ENCODE data around the gene SCP2. TPM values are rescaled to one million over a fixed set of nuclear protein-coding genes. Genes with fewer than 3 reads are reported as not detected.

The SCP2 gene
- total and polyA plus RNA-seq, 2 of the 4 experiments (the other 2 are of a cell fraction) = 70.4 to 83.1 TPM

DNA sequence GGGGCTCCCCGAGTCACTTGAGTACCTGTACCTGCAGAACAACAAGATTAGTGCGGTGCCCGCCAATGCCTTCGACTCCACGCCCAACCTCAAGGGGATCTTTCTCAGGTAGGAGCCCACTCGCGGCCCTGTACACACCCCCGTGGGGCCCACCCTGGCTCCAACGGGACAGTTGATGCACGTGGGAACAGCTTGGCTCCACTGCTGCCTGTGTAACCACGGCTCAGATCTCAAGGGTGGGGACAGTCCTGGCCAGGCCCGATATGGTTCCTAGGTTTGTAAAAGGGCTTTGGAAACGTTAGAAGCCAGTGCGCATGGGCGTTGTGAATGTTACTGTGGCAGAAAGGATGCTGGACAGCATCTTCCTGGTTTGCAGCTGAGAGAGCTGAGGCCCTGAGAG, 153.7 kb downstream of the SCP2 start:
- Histone ChIP-seq H3K4ac (ENCODE audit: low read depth, low read length) (no peak overlapping the region), H3K18ac (ENCODE audit: low read depth, low read length) (no peak overlapping the region), H3K4me3 (ENCODE audit: insufficient read depth, low read depth, low read length) (no peak overlapping the region), H2AFZ (replicated peaks; ENCODE audit: low read length, poor library complexity) (no peak overlapping the region), H3K9me1 (ENCODE audit: insufficient read depth, low read length) (no peaks in the 10 kb centered on the region; the same call in 1 of the 2 replicates), H3K79me1 (ENCODE audit: low read depth in 1 of 2, low read length in 2 of 2) (no peaks in the 10 kb centered on the region), H3K36me3 (ENCODE audit: control insufficient read depth, insufficient read depth, low read length) (peaks cover 35% of the 10 kb centered on the region), H3K9me3 (ENCODE audit: control insufficient read depth, insufficient read depth, low read length) (no peaks in the 10 kb centered on the region), H3K27me3 (ENCODE audit: control insufficient read depth, insufficient read depth, low read length) (no peaks in the 10 kb centered on the region), H3K4me1 (ENCODE audit: control insufficient read depth, insufficient read depth, low read length) (no peaks in the 10 kb centered on the region; the same call in 1 of the 2 replicates), H2BK5ac (ENCODE audit: low read depth, low read length, poor library complexity, severe bottlenecking) (no peak overlapping the region), H3K14ac (replicated peaks; ENCODE audit: low read depth, low read length) (no peak overlapping the region), H2BK15ac (ENCODE audit: low read depth, low read length) (no peak overlapping the region), H4K5ac (ENCODE audit: low read depth, low read length) (no peak overlapping the region), H2BK120ac (ENCODE audit: low read depth, low read length) (no peak overlapping the region), H2AK5ac (ENCODE audit: low read depth, low read length) (no peak overlapping the region), H4K8ac (ENCODE audit: low read depth in 2 of 2, low read length in 2 of 2) (no peak overlapping the region), H3K23ac (ENCODE audit: low read depth, low read length) (no peak overlapping the region), H3K27ac (ENCODE audit: insufficient read depth, low read length) (no peak overlapping the region), H3K9ac (ENCODE audit: low read depth, low read length) (no peak overlapping the region), H3K56ac (ENCODE audit: extremely low read depth, insufficient read depth, low read length) (no peak overlapping the region), H3K4me2 (ENCODE audit: low read depth, low read length) (no peak overlapping the region), H2BK20ac (ENCODE audit: low read depth, low read length) (no peak overlapping the region), H4K91ac (ENCODE audit: insufficient read depth, low read depth, low read length) (no peak overlapping the region), H2AK9ac (replicated peaks; ENCODE audit: low read depth, low read length, poor library complexity) (no peak overlapping the region), H4K20me1 (ENCODE audit: insufficient read depth, low read length) (no peaks in the 10 kb centered on the region)
- no peak for DNase-seq
- BruUV-seq (replicated peaks) = no TSS peak
- ChIA-PET POLR2A (ENCODE audit: unreplicated experiment) (no interaction called here), CTCF (no interaction called here)
- in situ Hi-C loops (cut with MboI; ENCODE audit: low sequenced_read_pairs) = no loop called here
- 88% methylated on average over 10 of the region's 15 CpGs; no CpG with 5 or more reads in 1 of the 2 experiments for WGBS, 2 experiments (ENCODE audit: extremely low coverage in 2 of 2, insufficient read length in 1 of 2)
- TF ChIP-seq MXI1 (IDR thresholded peaks at IDR 0.05; ENCODE audit: borderline replicate concordance, low read depth, low read length) = no peak
- TF ChIP-seq MAZ (IDR thresholded peaks at IDR 0.05; ENCODE audit: borderline replicate concordance, low read depth, low read length) = no peak
- no peak for TF ChIP-seq SMC3 (IDR thresholded peaks at IDR 0.05; ENCODE audit: low read depth, low read length)
- TF ChIP-seq, protein P1, sequence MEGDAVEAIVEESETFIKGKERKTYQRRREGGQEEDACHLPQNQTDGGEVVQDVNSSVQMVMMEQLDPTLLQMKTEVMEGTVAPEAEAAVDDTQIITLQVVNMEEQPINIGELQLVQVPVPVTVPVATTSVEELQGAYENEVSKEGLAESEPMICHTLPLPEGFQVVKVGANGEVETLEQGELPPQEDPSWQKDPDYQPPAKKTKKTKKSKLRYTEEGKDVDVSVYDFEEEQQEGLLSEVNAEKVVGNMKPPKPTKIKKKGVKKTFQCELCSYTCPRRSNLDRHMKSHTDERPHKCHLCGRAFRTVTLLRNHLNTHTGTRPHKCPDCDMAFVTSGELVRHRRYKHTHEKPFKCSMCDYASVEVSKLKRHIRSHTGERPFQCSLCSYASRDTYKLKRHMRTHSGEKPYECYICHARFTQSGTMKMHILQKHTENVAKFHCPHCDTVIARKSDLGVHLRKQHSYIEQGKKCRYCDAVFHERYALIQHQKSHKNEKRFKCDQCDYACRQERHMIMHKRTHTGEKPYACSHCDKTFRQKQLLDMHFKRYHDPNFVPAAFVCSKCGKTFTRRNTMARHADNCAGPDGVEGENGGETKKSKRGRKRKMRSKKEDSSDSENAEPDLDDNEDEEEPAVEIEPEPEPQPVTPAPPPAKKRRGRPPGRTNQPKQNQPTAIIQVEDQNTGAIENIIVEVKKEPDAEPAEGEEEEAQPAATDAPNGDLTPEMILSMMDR (conservative IDR thresholded peaks at IDR 0.05; ENCODE audit: low read depth, low read length) = no peak
- TF ChIP-seq CHD1 (IDR thresholded peaks at IDR 0.05; ENCODE audit: low read depth, low read length) = no peak
- TF ChIP-seq, protein P2, sequence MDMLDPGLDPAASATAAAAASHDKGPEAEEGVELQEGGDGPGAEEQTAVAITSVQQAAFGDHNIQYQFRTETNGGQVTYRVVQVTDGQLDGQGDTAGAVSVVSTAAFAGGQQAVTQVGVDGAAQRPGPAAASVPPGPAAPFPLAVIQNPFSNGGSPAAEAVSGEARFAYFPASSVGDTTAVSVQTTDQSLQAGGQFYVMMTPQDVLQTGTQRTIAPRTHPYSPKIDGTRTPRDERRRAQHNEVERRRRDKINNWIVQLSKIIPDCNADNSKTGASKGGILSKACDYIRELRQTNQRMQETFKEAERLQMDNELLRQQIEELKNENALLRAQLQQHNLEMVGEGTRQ (IDR thresholded peaks at IDR 0.05; ENCODE audit: low read depth, low read length) = no peak
- no peak for TF ChIP-seq MAFK (IDR thresholded peaks at IDR 0.05; ENCODE audit: low read depth, low read length)
- TF ChIP-seq POLR2A (IDR thresholded peaks at IDR 0.05; ENCODE audit: low read depth, low read length) = no peak
- no peak for TF ChIP-seq RCOR1 (IDR thresholded peaks at IDR 0.05; ENCODE audit: insufficient replicate concordance, low read length)
- no peak for TF ChIP-seq RAD21 (IDR thresholded peaks at IDR 0.05; ENCODE audit: low read length)
- no peak for TF ChIP-seq FOS (IDR thresholded peaks at IDR 0.05; ENCODE audit: low read depth, low read length)
- intact Hi-C loops (cut with micrococcal nuclease) = no loop called here
- dilution Hi-C loops (cut with HindIII; ENCODE audit: low sequenced_read_pairs, unreplicated experiment) = no loop called here
- no peak for ATAC-seq (ENCODE audit: low read depth)
